ENCODE measurements around the gene TRIO. TPM values are rescaled to one million over a fixed set of nuclear protein-coding genes. Genes with fewer than 3 reads are reported as not detected.

The TRIO gene
- total RNA-seq, 1 experiment from 2014 or later = 211 TPM

DNA sequence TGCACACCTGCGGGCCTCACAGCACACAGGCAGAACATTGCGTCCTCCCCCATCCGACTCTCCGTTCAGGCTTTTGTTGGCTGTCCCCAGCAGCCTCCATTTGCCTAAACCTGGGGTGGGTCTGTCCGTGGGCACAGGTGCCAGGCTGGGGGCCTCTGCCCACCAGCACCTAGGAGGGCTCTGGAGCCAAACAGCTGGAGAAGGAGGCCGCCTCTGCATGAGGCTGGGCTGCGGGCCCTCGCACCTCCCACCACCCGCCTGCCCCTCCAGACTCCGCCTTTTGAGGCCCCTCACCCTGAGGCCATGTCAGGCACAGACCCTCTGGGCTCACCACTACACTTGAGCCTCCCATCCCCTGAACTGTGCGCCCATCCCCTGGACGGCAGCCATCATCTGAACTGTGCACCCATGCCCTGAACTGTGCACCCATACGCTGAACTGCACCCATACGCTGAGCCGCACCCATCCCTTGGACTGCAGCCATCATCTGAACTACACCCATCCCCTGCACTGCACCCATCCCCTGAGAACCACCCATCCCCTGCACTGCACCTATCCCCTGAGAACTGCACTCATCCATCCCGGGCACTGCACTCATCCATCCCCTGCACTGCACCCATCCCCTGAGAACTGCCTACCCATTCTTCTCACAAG, 340.5 kb downstream of the TRIO start:
- no TSS peak for BruUV-seq (replicated peaks)
- ATAC-seq = no peak

GRCh38 chr5:14486486-14486885, 343.3 kb downstream of the TRIO start:
- Histone ChIP-seq H2AFZ (ENCODE audit: low read length) (no peak overlapping the region), H4K20me1 (ENCODE audit: low read length) (no peaks in the 10 kb centered on the region), H3K36me3 (ENCODE audit: low read depth, low read length) (peaks cover 72% of the 10 kb centered on the region), H3K9ac (ENCODE audit: low read length) (no peak overlapping the region), H3K9me2 (replicated peaks; ENCODE audit: low read length) (no peaks in the 10 kb centered on the region), H3K4me2 (ENCODE audit: low read length) (no peak overlapping the region), H3K9me3 (ENCODE audit: low read length) (no peaks in the 10 kb centered on the region), H3K4me3 (ENCODE audit: low read length) (no peak overlapping the region), H3F3A (ENCODE audit: low read length, unreplicated experiment) (no peaks in the 10 kb centered on the region), H3K4me1 (ENCODE audit: insufficient read depth, low read length) (peaks cover 13% of the 10 kb centered on the region; the same call in 1 of the 2 replicates), H3K27me3 (ENCODE audit: low read length) (no peaks in the 10 kb centered on the region), H3K79me2 (ENCODE audit: low read length) (no peaks in the 10 kb centered on the region), H3K27ac (ENCODE audit: low read length) (no peak overlapping the region)
- ATAC-seq = no peak
- ChIA-PET CTCF (no interaction called here), POLR2A (ENCODE audit: unreplicated experiment) (no interaction called here)
- DNase-seq = no peak
- BruUV-seq (replicated peaks) = no TSS peak
- TF ChIP-seq, protein P1, sequence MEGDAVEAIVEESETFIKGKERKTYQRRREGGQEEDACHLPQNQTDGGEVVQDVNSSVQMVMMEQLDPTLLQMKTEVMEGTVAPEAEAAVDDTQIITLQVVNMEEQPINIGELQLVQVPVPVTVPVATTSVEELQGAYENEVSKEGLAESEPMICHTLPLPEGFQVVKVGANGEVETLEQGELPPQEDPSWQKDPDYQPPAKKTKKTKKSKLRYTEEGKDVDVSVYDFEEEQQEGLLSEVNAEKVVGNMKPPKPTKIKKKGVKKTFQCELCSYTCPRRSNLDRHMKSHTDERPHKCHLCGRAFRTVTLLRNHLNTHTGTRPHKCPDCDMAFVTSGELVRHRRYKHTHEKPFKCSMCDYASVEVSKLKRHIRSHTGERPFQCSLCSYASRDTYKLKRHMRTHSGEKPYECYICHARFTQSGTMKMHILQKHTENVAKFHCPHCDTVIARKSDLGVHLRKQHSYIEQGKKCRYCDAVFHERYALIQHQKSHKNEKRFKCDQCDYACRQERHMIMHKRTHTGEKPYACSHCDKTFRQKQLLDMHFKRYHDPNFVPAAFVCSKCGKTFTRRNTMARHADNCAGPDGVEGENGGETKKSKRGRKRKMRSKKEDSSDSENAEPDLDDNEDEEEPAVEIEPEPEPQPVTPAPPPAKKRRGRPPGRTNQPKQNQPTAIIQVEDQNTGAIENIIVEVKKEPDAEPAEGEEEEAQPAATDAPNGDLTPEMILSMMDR (conservative IDR thresholded peaks at IDR 0.05; ENCODE audit: low read depth, low read length) = no peak
- TF ChIP-seq EZH2phosphoT487 (IDR thresholded peaks at IDR 0.05; ENCODE audit: borderline replicate concordance, low read length) (no peak), EZH2 (IDR thresholded peaks at IDR 0.05; ENCODE audit: low read length, unreplicated experiment) (no peak)
- intact Hi-C loops (cut with micrococcal nuclease) = no loop called here

More for the DNA sequence above, 340.5 kb downstream of the TRIO start:
- Histone ChIP-seq H3K9me2 (replicated peaks; ENCODE audit: low read length) (no peaks in the 10 kb centered on the region), H4K20me1 (ENCODE audit: low read length) (no peaks in the 10 kb centered on the region), H3F3A (ENCODE audit: low read length, unreplicated experiment) (no peaks in the 10 kb centered on the region), H2AFZ (ENCODE audit: low read length) (no peak overlapping the region), H3K4me1 (ENCODE audit: insufficient read depth, low read length) (no peaks in the 10 kb centered on the region), H3K79me2 (ENCODE audit: low read length) (no peaks in the 10 kb centered on the region), H3K4me2 (ENCODE audit: low read length) (no peak overlapping the region), H3K9ac (ENCODE audit: low read length) (no peak overlapping the region), H3K27ac (ENCODE audit: low read length) (no peak overlapping the region), H3K9me3 (ENCODE audit: low read length) (no peaks in the 10 kb centered on the region), H3K27me3 (ENCODE audit: low read length) (no peaks in the 10 kb centered on the region), H3K4me3 (ENCODE audit: low read length) (no peak overlapping the region), H3K36me3 (ENCODE audit: low read depth, low read length) (peaks cover 73% of the 10 kb centered on the region)
- DNase-seq = no peak
- CTCF ChIA-PET = no interaction called here
- TF ChIP-seq, protein P1 (conservative IDR thresholded peaks at IDR 0.05; ENCODE audit: low read depth, low read length) = no peak
- TF ChIP-seq EZH2phosphoT487 (IDR thresholded peaks at IDR 0.05; ENCODE audit: borderline replicate concordance, low read length) = no peak
- TF ChIP-seq EZH2 (IDR thresholded peaks at IDR 0.05; ENCODE audit: low read length, unreplicated experiment) = no peak
- POLR2A ChIA-PET (ENCODE audit: unreplicated experiment) = no interaction called here
- intact Hi-C loops (cut with micrococcal nuclease) = no loop called here
